ENCODE results near the gene GRID2.

GRCh38 chr4:92600638-92601037 is 296.9 kb downstream of the GRID2 start:
- no peak for TF ChIP-seq ZFP30 (CRISPR knock-in tag; IDR thresholded peaks at IDR 0.05)
- no peak for TF ChIP-seq ZFP3 (CRISPR knock-in tag; IDR thresholded peaks at IDR 0.05)

All from SK-N-SH treated with all-trans-retinoic acid at 6 μM for 48 hours (cell line).